Measurements from ENCODE around the gene KDM7A. TPM values are rescaled to one million over a fixed set of nuclear protein-coding genes. Genes with fewer than 3 reads are reported as not detected.
"Not testable (repeated sequence)": the region's sequence is repeated elsewhere in the genome, so short reads cannot be mapped to it uniquely, and the experiment has no call there.

Gene KDM7A
- total RNA-seq, 1 donor from 2014 or later: 8.8 TPM

DNA sequence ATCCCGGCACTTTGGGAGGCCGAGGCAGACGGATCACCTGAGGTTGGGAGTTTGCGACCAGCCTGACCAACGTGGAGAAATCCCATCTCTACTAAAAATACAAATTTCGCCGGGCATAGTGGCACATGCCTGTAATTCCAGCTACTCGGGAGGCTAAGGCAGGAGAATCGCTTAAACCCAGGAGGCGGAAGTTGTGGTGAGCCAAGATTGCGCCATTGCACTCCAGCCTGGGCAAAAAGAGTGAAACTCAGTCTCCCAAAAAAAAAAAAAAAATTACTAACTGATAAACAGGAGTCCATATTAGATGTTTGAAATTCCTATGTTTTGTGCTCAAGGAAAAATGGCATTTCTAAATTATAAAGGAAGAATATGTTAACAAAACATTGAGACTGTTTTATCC lies 14.7 kb downstream of the KDM7A start:
- DNase-seq (ENCODE audit: extremely low read depth, low read depth, low spot score): not testable (repeated sequence)

DNA sequence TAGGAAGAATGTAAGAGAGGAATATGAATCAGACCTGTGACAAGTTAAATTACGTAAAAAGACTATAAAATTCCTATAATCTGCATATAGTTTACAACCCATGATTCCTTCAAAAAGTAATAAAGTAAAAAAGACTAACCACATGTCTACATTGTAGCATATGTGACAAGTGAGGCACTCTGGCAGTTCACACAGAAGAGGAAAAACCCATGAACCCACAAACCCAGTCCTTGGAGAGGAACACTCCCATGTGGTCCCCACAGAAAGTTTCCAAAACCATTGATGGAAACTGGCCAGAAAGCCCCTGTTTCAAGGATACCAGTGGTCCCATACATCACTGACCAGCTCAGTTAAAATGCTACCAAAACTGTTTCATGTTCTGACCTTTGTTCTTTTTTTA lies 15.7 kb downstream of the KDM7A start:
- DNase-seq (ENCODE audit: extremely low read depth, low read depth, low spot score): no peak

DNA sequence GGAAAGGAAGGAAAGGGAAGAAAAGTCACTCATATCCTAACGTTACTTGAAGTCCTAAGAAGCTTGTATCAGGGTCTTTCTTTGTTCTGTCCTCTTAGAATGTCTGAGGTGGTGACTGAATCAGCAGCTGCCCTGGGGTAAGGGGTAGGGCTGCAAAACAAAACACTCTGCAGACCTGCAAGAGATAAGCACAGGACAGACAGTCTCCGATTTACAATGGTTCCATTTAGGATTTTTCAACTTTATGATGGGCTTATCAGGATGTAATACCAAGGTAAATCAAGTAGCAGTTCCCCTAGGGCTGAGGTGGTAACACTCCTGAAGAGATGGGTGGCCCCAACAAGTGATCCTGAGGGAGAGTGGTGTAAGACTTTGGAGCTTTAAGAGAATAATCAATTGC lies 16.5 kb downstream of the KDM7A start:
- no peak for DNase-seq (ENCODE audit: extremely low read depth, low read depth, low spot score)

DNA sequence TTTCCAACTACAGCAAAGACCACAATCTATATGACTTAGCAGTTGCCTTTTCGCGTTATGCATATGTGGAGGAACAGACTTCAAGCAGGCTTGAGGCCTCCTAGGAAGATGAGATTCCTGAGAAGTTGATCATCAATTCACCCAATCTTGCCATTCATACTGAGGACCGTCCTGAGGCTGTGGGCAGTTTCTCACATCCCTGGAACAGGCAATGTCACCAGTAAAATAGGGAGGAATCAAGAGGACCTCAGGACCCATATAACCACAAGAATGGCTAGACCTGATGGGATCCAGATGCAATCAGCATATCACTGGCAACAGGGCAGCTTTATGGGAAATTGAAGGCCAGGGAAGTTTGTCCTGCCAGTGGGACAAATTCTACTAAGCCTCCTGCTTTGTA lies 17.3 kb downstream of the KDM7A start:
- DNase-seq (ENCODE audit: extremely low read depth, low read depth, low spot score): no peak

DNA sequence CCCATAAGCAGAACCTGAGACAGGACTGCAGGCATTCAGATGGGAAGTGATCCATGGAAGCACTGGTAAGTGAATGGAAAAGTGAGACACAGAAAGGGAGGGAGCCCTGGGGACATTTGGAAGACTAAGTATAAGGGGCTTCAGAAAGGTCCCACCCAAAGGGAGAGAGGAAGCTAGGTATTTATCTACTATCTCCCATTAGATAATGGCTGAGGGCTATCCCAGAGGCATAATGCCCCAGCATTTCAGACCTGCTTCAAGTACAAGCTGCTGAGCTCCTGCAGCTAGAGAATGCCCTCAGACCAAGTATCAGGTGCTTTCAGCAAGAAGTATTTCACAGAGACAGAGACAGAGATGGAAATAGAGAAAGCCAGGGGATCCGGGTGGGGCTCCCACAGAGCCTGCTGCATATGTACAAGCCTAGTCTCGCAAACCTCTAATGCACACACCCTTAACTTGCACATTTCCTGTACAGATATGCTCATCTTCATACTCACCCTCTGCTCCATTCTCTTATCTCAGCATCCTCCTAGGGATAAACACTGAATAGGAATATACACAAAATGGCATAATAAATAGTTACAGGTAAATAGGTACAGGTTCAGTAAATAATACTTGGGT lies 20.2 kb downstream of the KDM7A start:
- no peak for DNase-seq (ENCODE audit: extremely low read depth, low read depth, low spot score)

DNA sequence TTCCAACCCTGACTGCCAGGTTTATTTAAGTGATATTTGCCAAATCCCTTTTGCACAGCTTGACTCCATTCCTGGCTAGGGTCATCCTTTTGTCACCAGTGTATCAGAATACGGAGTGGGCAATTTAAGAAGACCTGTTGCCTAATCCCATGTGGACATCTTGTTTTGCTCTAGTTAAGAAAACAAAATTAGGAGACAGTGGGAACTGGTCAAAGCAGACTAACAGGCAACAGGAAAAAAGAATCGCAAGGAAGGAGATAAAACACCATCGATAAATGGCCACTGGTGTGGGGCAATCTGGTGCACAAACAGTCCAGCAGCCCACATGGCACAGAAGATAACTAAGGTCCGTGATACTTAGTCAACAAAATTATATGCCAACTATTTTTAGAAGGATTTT lies 21.4 kb downstream of the KDM7A start:
- no peak for DNase-seq (ENCODE audit: extremely low read depth, low read depth, low spot score)

DNA sequence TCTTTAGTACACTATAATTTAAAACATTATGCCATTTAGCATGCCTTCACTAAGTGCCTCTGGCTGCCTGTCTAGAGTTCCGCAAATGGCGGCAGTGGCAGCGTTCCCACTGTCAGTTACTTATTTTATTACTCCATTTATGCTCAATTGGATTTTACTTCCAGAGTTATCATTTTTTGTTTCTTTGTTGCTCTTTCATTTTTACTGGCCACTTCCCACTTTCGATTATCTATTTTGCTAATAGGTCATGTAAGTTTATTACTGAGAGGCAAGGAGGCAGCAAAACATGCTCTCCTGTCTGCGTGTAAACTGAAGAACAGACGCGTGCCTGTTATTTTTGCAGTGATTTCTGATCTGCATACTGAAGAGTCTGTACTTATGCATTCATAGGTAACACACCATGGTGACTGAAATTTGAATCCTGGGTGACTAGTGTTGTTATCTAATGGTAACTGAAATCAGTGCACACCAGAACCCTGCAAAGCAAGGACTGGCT lies 23.1 kb downstream of the KDM7A start:
- DNase-seq (ENCODE audit: extremely low read depth, low read depth, low spot score): no peak

DNA sequence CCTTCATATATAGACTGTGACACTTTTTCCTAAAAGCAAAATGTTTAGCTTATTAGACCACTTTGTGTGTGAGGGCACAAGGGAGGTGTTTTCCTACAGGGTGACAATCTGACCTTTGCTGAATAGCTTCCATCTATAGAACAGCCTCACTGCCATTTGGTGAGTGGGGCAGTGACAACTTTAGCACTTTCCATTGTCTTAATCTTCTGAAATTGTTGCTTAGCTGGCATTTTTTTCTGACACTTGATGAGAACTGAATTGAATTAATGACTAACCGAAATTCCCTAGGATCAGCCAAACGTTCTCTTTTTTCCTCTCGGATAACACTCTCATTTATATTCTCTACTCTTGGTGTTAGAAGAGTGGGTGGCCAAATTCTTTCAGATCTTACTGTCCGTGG lies 30.2 kb downstream of the KDM7A start:
- no peak for DNase-seq (ENCODE audit: extremely low read depth, low read depth, low spot score)

DNA sequence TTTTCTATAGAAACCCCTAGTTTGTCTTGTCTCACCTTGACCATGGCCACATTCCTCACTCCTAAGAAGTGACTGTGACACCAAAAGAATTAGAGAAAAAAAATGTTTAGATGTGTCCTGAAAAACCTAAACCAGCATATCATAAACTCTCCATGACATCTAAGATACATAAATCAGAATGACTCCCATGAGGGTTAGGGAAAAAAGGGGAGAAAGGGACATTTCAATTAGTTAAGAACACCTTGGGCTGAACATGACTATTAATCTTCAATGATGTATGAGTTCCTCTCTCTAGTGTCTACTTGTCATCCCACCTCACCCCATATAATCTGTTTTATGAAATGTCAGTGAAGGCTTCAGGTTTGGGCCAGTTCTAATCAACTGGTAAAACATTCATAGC lies 31.1 kb downstream of the KDM7A start:
- no peak for DNase-seq (ENCODE audit: extremely low read depth, low read depth, low spot score)

DNA sequence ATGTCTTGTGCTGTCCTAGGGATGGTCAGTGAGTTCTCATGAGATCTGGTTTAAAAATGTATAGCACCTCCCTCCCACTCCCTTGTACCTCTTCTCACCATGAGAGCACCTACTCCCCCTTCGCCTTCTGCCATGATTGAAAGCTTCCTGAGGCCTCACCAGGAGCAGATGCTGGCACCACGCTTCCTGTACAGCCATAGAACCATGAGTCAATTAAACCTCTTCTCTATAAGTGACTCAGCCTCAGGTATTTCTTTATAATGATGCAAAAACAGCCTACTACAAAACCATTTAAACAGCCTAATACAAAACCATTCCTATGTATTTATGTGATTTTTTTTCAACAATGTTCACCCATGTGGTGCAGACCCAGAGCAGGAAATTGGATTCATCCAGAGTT lies 32.0 kb downstream of the KDM7A start:
- no peak for DNase-seq (ENCODE audit: extremely low read depth, low read depth, low spot score)

DNA sequence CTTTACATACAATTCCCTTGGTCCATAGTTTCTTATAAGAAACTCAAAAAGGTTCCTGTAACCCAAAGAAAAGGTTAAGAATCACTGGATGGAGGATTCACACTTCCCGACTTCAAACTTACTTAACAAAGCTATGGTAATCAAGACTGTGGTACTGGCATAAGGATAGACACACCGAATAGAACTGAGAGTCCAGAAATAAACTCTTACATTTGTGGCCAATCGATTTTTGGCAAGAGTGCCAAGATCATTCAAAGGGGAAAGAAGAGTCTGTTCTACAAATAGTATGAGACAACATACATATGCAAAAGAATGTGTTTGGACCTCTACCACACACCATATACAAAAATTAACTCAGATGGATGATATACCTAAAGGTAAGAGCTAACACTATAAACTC lies 32.8 kb downstream of the KDM7A start:
- no peak for DNase-seq (ENCODE audit: extremely low read depth, low read depth, low spot score)

DNA sequence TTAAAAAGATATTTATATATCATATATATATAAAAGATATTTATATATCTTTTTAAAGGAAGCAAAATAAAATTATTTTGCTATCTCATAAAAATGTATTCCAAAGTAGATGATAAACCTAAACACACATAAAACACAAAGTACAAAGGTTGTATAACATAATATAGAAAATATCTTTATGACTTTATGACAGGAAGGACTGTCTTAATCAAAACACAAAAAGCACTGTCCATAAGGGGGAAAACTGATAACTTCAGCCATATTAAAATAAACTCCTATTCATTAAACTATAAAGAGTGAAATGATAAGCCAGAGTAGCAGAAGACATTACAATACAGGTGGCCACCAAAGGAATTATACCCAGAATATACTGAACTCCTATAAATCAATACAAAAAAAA lies 34.8 kb downstream of the KDM7A start:
- no peak for DNase-seq (ENCODE audit: extremely low read depth, low read depth, low spot score)

DNA sequence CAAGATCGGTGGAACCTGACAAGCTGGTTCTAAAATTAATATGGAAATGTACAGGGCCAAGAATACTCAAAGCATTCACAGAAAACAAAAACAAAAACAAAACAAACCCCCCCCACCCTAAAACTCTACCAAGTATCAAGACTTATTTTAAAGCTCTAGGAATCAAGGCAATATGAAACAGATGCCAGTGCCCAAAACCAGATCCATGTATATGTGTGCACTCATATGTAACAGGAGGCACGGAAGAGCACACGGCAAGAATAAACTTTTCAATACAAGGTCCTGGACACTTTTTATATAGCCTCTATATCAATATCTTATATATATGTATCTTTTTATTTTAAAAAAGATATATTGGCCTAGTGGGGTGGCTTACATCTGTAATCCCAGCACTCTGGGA lies 35.5 kb downstream of the KDM7A start:
- no peak for DNase-seq (ENCODE audit: extremely low read depth, low read depth, low spot score)

DNA sequence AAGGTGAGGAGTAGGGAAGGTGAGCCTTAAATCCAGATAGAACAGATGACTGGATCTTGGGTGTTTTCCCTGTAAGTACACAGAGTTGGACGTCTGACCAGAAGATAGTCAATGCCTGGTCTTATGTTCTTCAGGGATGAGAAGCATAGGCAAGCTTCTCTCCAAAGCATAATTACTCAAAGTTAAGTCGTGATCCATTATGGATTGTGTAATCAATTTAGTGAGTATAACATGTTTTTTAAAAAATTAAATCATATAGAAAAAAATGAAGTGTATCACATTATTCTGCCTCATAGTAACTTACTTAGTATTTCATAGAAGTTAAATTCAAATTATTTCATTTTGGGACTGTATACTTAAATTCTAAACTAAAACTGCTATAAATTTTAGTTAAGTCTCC lies 39.7 kb downstream of the KDM7A start:
- no peak for DNase-seq (ENCODE audit: extremely low read depth, low read depth, low spot score)

DNA sequence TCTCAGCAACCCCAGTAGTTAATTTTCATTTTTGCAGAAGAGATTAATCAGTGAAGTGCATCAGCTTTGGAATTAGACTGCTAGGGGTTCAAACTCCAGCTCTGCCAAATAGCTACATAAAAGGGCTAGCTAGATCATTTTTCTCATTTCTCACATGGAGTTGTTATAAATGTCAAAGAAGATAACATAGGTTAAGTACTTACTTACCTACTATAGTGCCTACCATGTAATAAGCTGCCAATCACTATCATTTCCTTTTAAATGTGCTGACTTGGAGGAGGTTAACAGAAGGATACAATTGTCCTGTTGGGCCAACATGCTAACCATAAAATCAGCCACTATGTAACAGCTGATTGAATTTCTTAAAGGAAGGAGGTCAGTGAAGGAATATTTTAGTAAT lies 40.7 kb downstream of the KDM7A start:
- DNase-seq (ENCODE audit: extremely low read depth, low read depth, low spot score): no peak

DNA sequence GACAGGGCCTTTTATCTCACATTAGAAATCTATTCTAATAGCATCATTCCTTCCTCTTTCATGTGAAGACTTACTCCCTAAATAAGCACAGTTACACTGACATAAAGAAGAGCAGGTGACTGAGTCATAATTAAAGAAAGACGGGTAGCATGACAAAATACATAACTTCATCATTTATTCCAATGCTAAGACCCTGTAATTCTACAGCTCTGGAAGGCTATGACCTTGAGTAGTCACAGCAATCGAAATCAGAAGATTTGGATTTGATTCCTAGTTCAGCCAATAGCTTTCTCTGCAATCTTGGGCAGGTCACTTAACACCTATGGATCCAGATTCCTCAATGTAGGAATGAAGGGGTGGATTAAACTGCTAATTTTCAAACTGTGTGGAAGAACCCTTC lies 42.7 kb downstream of the KDM7A start:
- DNase-seq (ENCODE audit: extremely low read depth, low read depth, low spot score): no peak

DNA sequence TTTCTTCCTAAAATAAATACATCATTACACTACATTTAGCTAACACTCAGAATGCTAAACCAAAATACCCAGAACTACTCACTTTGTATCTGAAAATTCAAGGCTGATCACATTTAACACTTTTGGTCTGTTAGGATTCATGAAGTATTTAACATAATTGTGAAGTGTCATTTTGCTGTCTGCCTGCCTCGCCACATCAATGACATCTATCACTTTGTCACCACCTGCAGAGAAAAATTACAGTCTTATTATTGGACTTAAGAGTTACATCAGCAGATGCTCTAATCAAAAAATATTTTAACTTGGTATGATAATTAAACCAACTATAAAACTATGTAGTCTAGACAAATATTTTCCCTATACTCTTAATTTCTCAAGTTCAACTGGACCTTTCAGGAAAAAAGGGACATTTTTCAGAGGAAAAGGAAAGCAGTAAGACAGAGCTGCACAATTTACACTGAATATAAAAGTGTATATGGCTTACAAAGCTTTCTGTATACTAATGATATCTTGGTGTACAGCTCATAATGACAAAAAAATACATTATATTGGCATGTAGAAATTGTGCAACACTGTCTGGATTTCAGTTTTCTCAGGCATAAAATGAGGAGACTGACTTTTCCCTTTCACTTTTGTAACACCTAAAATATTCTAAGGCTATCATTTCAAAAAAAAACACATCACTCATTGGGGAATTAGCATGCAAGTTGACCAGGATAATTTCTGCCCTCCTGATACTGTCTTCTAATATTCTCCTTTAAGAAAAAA lies 49.2 kb downstream of the KDM7A start:
- no peak for DNase-seq (ENCODE audit: extremely low read depth, low read depth, low spot score)

DNA sequence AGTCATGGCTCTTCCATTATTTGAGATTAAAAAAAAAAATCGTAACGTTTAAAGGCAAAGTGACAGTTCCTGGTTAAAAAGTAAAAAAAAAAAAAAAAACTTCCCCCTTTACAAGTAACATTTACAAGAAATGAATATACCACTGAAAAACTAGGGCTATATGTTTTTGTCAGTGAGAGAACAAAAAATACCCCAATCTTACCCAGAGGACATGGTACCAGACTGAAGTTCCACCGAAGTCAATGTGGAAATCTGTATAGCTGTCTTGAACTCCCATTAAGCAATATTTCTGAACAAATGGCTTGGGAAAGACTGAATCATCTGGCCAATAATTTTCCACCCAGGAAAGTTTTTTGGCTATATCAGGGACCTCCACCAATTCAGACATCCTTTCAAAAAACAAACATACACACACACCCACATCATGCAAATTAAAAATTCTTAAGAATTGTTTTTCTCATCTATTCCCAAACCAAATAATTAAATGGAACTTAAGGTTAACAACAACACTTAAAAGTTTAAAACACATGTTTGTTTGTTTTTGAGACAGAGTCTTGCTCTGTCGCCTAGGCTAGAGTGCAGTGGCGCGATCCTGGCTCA lies 50.2 kb downstream of the KDM7A start:
- DNase-seq (ENCODE audit: extremely low read depth, low read depth, low spot score): no peak

DNA sequence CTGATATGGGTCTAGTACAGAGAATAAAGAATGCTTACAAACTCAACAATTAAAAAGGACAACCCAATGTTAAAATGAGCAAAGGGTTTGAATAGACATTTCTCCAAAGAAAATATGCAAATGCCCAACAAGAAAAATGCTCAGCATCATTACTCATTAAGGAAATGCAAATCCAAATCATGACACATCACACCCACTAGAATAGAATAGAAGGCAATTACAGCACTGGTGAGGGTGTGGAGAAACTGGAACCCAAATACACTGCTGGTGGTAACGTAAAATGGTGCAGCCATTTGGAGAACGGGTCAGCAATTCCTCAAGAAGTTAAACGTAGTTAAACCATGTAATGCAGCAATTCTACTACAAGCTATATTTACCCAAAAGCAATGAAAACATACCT lies 53.8 kb downstream of the KDM7A start:
- DNase-seq (ENCODE audit: extremely low read depth, low read depth, low spot score): no peak

DNA sequence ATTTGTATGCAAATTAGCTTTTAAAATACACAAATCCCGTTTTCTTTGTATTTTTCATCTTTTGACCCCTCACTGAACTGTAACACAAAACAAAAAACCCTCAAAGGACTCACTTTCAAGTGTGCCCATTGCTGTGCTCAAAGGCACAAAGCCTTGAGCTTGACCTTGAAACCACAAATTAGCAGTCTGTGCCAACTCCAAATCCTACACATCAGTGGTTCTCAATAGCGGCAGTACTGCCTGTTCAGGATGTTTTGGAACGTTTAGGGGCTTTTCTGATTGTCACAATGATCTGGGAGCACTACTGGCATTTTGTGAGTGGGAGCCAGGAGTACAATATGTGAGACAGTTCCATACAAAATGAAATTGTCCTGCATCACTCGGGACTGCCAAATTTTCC lies 55.5 kb downstream of the KDM7A start:
- no peak for DNase-seq (ENCODE audit: extremely low read depth, low read depth, low spot score)

DNA sequence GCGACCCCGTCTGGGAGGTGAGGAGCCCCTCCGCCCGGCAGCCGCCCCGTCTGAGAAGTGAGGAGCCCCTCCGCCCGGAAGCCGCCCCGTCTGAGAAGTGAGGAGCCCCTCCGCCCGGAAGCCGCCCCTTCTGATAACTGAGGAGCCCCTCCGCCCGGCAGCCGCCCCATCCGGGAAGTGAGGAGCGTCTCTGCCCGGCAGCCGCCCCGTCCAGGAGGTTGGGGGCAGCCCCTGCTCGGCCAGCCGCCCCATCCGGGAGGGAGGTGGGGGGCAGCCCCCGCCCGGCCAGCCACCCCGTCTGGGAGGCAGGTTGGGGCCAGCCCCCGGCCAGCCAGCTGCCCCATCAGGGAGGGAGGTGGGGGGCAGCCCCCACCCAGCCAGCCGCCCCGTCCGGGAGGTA lies 62.0 kb downstream of the KDM7A start:
- DNase-seq (ENCODE audit: extremely low read depth, low read depth, low spot score): not testable (repeated sequence)

DNA sequence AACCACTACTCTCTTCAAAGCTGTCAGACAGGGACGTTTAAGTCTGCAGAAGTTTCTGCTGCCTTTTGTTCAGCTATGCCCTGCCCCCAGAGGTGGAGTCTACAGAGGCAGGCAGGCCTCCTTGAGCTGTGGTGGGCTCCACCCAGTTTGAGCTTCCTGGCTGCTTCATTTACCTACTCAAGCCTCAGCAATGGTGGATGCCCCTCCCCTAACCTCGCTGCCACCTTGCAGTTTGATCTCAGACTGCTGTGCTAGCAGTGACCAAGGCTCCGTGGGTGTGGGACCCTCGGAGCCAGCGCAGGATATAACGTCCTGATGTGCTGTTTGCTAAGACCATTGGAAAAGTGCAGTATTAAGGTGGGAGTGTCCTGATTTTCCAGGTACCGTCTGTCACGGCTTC lies 68.0 kb downstream of the KDM7A start:
- DNase-seq (ENCODE audit: extremely low read depth, low read depth, low spot score): not testable (repeated sequence)

All from glomerular endothelial cell (primary cell).